Duodenal mucosa (tissue), 2 donors: ENCODE measurements around the gene OXT.

ENCODE experiments used
- H3K27ac ChIP-seq: one replicate; pipeline ENCODE4 v1.7.0; 2013; ENCODE audit warnings: low read depth, low read length
- H3K27me3 ChIP-seq, 2 donors: one replicate each; pipeline ENCODE4 v1.7.0; 2013; ENCODE audit warnings: low read length in 2 of 2, control low read depth in 1 of 2; ENCODE audit not compliant: insufficient read depth in 2 of 2, control insufficient read depth in 1 of 2
- H3K36me3 ChIP-seq, 2 donors: one replicate each; pipeline ENCODE4 v1.7.0; 2013; ENCODE audit warnings: low read length in 2 of 2, control low read depth in 1 of 2; ENCODE audit not compliant: insufficient read depth in 2 of 2, control insufficient read depth in 1 of 2
- H3K4me1 ChIP-seq, 2 donors: one replicate each; pipeline ENCODE4 v1.7.0; 2013; ENCODE audit warnings: low read length in 2 of 2, control low read depth in 1 of 2; ENCODE audit not compliant: insufficient read depth in 2 of 2, control insufficient read depth in 1 of 2
- H3K4me3 ChIP-seq, 2 donors: one replicate each; pipeline ENCODE4 v1.7.0; 2013; ENCODE audit warnings: low read length in 2 of 2, low read depth in 1 of 2
- H3K9ac ChIP-seq, 2 donors: one replicate each; pipeline ENCODE4 v1.7.0; 2013; ENCODE audit warnings: low read length in 2 of 2, low read depth in 1 of 2
- H3K9me3 ChIP-seq, 2 donors: one replicate each; pipeline ENCODE4 v1.7.0; 2013; ENCODE audit warnings: low read length in 2 of 2, control low read depth in 1 of 2; ENCODE audit not compliant: control insufficient read depth in 1 of 2

The OXT gene

GRCh38 chr20:3101251-3101650, 29.8 kb downstream of the OXT start:
- Histone ChIP-seq H3K4me1 (peaks cover 0 to 3% of the 10 kb centered on the region in 2 donors), H3K9me3 (no peaks in the 10 kb centered on the region), H3K27ac (no peak overlapping the region), H3K4me3 (no peak overlapping the region), H3K36me3 (no peaks in the 10 kb centered on the region), H3K9ac (no peak overlapping the region), H3K27me3 (no peaks in the 10 kb centered on the region)

- no peaks in the 10 kb centered on the region for H3K27me3 ChIP-seq
- H3K9ac ChIP-seq, result no peak overlapping the region
- H3K36me3 ChIP-seq, result no peaks in the 10 kb centered on the region
- no peaks in the 10 kb centered on the region for H3K9me3 ChIP-seq
- H3K4me3 ChIP-seq, result no peak overlapping the region
- H3K27ac ChIP-seq, result no peak overlapping the region
- H3K4me1 ChIP-seq, result peaks cover 0 to 3% of the 10 kb centered on the region in 2 donors
Measured at GRCh38 chr20:3101737-3102574, 30.5 kb downstream of the OXT start.

DNA sequence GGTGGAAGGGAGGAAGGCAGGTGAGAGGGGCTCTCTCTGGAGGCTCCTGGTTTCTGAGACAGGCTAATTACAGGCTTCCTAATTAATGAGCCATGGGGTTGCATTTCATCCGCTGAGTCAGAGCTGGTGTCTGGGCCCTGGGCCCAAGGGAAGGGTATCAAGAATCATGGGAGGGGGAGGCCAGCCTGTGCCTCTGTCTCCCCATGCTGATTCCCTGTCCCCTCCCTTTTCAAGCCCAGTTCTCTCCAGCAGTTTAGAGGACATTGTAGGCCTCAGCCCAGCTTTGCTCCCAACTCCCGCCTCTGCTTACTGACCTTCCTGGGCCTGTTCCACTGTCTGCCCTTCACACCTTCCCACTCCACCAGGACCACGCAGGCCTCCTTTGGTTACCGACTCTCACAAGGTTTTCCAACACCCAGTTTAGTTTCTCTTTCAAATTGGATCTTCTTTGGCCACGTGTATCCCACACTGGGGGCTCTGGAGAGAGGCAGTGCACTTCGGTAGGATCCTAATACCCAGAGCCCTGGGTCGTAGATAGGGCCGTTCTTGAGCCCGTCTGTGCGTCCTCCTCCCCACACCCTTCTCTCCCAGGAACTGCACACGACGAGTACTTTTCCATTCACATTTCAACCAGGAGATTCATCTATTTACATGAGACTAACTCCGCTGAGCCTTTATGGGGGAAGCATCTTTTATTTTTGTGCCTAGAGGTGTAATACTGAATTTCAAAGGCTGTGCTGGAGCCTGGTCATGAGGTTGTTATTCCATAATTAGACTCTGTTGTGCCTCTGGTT, 31.4 kb downstream of the OXT start:
- H3K36me3 ChIP-seq, result peaks cover 0 to 5% of the 10 kb centered on the region in 2 donors
- H3K27ac ChIP-seq, result no peak overlapping the region
- H3K9ac ChIP-seq, result no peak overlapping the region
- H3K9me3 ChIP-seq, result no peaks in the 10 kb centered on the region
- H3K4me1 ChIP-seq, result peaks cover 0 to 3% of the 10 kb centered on the region in 2 donors
- no peaks in the 10 kb centered on the region for H3K27me3 ChIP-seq
- H3K4me3 ChIP-seq, result no peak overlapping the region

- H3K9ac ChIP-seq, result no peak overlapping the region
- no peaks in the 10 kb centered on the region for H3K9me3 ChIP-seq
- peaks cover 0 to 7% of the 10 kb centered on the region in 2 donors for H3K36me3 ChIP-seq
- no peak overlapping the region for H3K27ac ChIP-seq
- H3K4me3 ChIP-seq, result no peak overlapping the region
- peaks cover 0 to 3% of the 10 kb centered on the region in 2 donors for H3K4me1 ChIP-seq
- H3K27me3 ChIP-seq, result no peaks in the 10 kb centered on the region
Measured at GRCh38 chr20:3103369-3104032, 32.1 kb downstream of the OXT start.

- no peak overlapping the region for H3K9ac ChIP-seq
- no peaks in the 10 kb centered on the region for H3K9me3 ChIP-seq
- H3K4me3 ChIP-seq, result no peak overlapping the region
- peaks cover 0 to 3% of the 10 kb centered on the region in 2 donors for H3K4me1 ChIP-seq
- no peaks in the 10 kb centered on the region for H3K27me3 ChIP-seq
- H3K36me3 ChIP-seq, result peaks cover 7 to 22% of the 10 kb centered on the region in 2 donors
- H3K27ac ChIP-seq, result no peak overlapping the region
Measured at GRCh38 chr20:3105256-3106137, 34.1 kb downstream of the OXT start.

DNA sequence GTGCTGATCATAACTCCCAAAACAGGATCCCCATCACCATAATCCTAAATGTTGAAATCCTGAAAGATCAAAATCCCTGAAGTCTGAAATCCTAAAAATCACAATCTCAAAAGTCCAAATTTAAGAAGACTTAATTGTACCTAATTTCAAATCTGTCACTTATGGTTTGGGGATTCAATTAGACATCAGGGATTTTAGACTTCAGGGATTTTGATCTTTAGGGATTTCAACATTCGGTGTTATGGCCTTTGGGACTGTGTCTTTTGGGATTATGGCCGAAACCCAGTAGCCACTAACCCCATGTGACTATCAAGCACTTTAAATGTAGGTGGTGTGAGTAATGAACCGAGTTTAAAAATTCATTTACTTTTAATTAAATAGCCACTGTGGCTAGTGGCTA, 34.8 kb downstream of the OXT start:
- Histone ChIP-seq H3K36me3 (peaks cover 7 to 22% of the 10 kb centered on the region in 2 donors), H3K27me3 (no peaks in the 10 kb centered on the region), H3K4me3 (no peak overlapping the region), H3K9ac (no peak overlapping the region), H3K27ac (no peak overlapping the region), H3K9me3 (no peaks in the 10 kb centered on the region), H3K4me1 (peaks cover 0 to 3% of the 10 kb centered on the region in 2 donors)

DNA sequence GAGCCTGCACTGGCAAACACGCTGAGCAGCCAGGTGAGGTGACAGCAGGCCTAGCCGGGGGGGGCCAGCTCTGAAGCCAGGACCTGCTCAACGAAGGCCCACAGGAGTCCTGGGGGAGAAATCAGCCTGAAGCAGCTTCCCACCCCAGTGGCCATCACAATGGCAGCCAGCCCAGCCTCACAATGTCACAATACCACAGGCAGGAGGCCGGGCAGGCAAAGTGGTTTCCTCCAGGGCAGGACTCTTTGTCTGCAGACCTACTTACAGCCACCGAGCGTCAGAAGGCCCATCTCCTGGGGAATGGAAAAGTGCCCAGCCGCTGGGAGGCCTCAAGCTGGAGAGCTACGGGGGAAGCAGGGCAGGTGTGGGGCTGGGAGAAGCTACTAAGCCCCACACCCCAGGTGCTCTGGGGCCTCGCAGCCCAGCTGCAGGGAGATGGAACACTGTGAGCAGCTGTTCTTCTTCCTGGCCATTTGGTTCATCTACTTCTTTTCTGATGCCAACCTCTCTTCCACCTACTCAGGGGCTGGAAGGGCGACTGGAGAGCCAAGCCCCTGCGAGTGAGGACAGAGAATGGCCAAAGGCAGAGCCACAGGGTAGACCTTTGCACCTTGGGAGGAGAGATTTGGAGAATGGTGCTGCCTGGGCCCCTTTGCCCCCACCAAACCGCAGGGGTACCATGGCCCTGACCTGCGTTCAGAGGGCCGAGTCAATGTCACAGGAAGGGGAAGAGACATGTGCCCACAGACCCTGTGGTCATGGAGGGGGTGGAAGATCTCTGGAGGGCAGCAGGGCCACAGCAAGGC, 35.4 kb downstream of the OXT start:
- Histone ChIP-seq H3K4me1 (peaks cover 0 to under 1% of the 10 kb centered on the region in 2 donors), H3K27me3 (no peaks in the 10 kb centered on the region), H3K36me3 (peaks cover 7 to 26% of the 10 kb centered on the region in 2 donors), H3K9me3 (no peaks in the 10 kb centered on the region), H3K27ac (no peak overlapping the region), H3K4me3 (no peak overlapping the region), H3K9ac (no peak overlapping the region)

GRCh38 chr20:3107464-3108025, 36.1 kb downstream of the OXT start:
- Histone ChIP-seq H3K9me3 (no peaks in the 10 kb centered on the region), H3K27me3 (no peaks in the 10 kb centered on the region), H3K9ac (no peak overlapping the region), H3K4me1 (no peaks in the 10 kb centered on the region), H3K4me3 (no peak overlapping the region), H3K36me3 (peaks cover 7 to 26% of the 10 kb centered on the region in 2 donors), H3K27ac (no peak overlapping the region)
